Fibroblast of lung (primary cell): ENCODE data around the gene UNCX. TPM values are rescaled to one million over a fixed set of nuclear protein-coding genes. Genes with fewer than 3 reads are reported as not detected.
A peak's percentile ranks its signal among the peaks of the same experiment; 100 is the strongest.

Experiments used
- DNase-seq, 2 donors: peaks; one replicate each; pipeline versions ENCODE4 v3.0.0 to v3.0.0-alpha.2; 2010; ENCODE audit warnings: low read depth in 2 of 2
- H2AFZ ChIP-seq: 2 replicates; pipeline ENCODE4 v1.5.1; 2012; ENCODE audit warnings: low read length, control low read depth, inconsistent platforms
- H3K27ac ChIP-seq: 2 replicates; pipeline ENCODE4 v1.5.1; 2011; ENCODE audit warnings: low read length, control low read depth; ENCODE audit not compliant: insufficient read depth
- H3K27me3 ChIP-seq: 2 replicates; pipeline ENCODE4 v1.5.1; 2011; ENCODE audit warnings: mild to moderate bottlenecking, low read length; ENCODE audit not compliant: control insufficient read depth, insufficient read depth
- H3K36me3 ChIP-seq: 2 replicates; pipeline ENCODE4 v1.5.1; 2011; ENCODE audit warnings: low read length; ENCODE audit not compliant: control insufficient read depth, insufficient read depth
- H3K4me1 ChIP-seq: 2 replicates; pipeline ENCODE4 v1.5.1; 2011; ENCODE audit warnings: low read length; ENCODE audit not compliant: control insufficient read depth, insufficient read depth; ENCODE audit errors: extremely low read depth
- H3K4me2 ChIP-seq: 2 replicates; pipeline ENCODE4 v1.5.1; 2011; ENCODE audit warnings: low read length, control low read depth; ENCODE audit not compliant: insufficient read depth; ENCODE audit errors: extremely low read depth
- H3K4me3 ChIP-seq, 4 experiments: fragments of 200-600 bp in 1 of 4; sonication (generic) in 1 of 4; replicated peaks in 1 of 4; 2 replicates each; pipeline ENCODE4 v1.5.1; 2011 to 2016; ENCODE audit warnings: low read length in 4 of 4, low read depth in 3 of 4, mild to moderate bottlenecking in 3 of 4, control low read depth in 2 of 4, inconsistent platforms in 1 of 4, mixed read lengths in 1 of 4; ENCODE audit not compliant: insufficient read depth in 1 of 4; ENCODE audit errors: control extremely low read depth in 1 of 4
- H3K79me2 ChIP-seq: 2 replicates; pipeline ENCODE4 v1.5.1; 2012; ENCODE audit warnings: mild to moderate bottlenecking, low read length, inconsistent platforms; ENCODE audit not compliant: control insufficient read depth, insufficient read depth
- H3K9ac ChIP-seq: 2 replicates; pipeline ENCODE4 v1.5.1; 2011; ENCODE audit warnings: mild to moderate bottlenecking, low read length, control low read depth; ENCODE audit not compliant: insufficient read depth
- H3K9me3 ChIP-seq: 2 replicates; pipeline ENCODE4 v1.5.1; 2012; ENCODE audit warnings: low read depth, low read length; ENCODE audit not compliant: control insufficient read depth, insufficient read depth
- H4K20me1 ChIP-seq: 2 replicates; pipeline ENCODE4 v1.5.1; 2011; ENCODE audit warnings: low read length; ENCODE audit not compliant: control insufficient read depth, insufficient read depth; ENCODE audit errors: extremely low read depth
- CTCF ChIP-seq, 2 donors: IDR thresholded peaks in 1 of 2; conservative IDR thresholded peaks in 1 of 2; 1 replicate in 1 of 2; 2 replicates in 1 of 2; pipeline ENCODE4 v1.5.1; 2011 to 2012; ENCODE audit warnings: low read length in 2 of 2, control low read depth in 1 of 2, inconsistent platforms in 1 of 2, low read depth in 1 of 2, mild to moderate bottlenecking in 1 of 2
- EZH2 ChIP-seq: IDR thresholded peaks from 2 replicates; pipeline ENCODE4 v1.5.1; 2012; ENCODE audit warnings: low read length, control low read depth, mild to moderate bottlenecking; ENCODE audit errors: missing control alignments
- polyA plus RNA-seq, 2 donors: library from polyadenylated mRNA; depleted of rRNA in 1 of 2; stranded (reverse) in 1 of 2; unstranded in 1 of 2; fragments of >200 nt; gene quantifications; 2 replicates each; pipeline ENCODE4 v1.2.1, GENCODE V29; 2011 to 2012; ENCODE audit warnings: missing spikeins in 1 of 2
- total RNA-seq: library from RNA; depleted of rRNA; stranded (reverse); fragments of >200 nt; gene quantifications from 2 replicates; pipeline ENCODE4 v1.2.1, GENCODE V29; 2014

UNCX gene
- total and polyA plus RNA-seq, 2 donors (not counting 1 experiment from before 2014, with no cell fraction given): not detected

DNA sequence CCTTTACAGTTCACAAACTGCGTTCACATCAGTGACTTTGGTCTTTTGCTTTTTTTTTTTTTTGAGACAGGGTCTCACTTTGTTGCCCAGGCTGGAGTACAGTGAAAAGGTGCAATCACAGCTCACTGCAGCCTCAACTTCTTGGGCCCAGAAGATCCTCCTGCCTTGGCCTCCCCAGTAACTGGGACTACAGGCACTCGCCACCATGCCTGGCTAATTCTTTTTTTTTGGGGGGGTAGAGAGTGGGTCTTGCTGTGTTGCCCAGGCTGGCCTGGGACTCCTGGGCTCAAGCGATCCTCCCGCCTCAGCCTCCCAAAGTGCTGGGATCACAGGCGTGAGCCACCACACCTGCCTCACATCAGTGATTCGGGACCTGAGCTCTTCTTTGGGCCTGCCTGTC, 35.7 kb upstream of the UNCX start:
- Histone ChIP-seq H3K9me3 (no peaks in the 10 kb centered on the region), H3K4me1 (peaks cover 3% of the 10 kb centered on the region), H4K20me1 (no peaks in the 10 kb centered on the region), H3K9ac (no peak overlapping the region), H3K4me3 (no peak overlapping the region), H3K36me3 (no peaks in the 10 kb centered on the region), H2AFZ (no peak overlapping the region), H3K4me2 (no peak overlapping the region), H3K79me2 (no peaks in the 10 kb centered on the region), H3K27me3 (peaks cover 4% of the 10 kb centered on the region), H3K27ac (no peak overlapping the region)
- DNase-seq: no peak
- no peak for TF ChIP-seq EZH2
- no peak for TF ChIP-seq CTCF (conservative IDR thresholded peaks at IDR 0.05 in 1 of 2, IDR thresholded peaks at IDR 0.05 in 1 of 2; ENCODE audit: low read depth in 1 of 2, low read length in 2 of 2)

DNA sequence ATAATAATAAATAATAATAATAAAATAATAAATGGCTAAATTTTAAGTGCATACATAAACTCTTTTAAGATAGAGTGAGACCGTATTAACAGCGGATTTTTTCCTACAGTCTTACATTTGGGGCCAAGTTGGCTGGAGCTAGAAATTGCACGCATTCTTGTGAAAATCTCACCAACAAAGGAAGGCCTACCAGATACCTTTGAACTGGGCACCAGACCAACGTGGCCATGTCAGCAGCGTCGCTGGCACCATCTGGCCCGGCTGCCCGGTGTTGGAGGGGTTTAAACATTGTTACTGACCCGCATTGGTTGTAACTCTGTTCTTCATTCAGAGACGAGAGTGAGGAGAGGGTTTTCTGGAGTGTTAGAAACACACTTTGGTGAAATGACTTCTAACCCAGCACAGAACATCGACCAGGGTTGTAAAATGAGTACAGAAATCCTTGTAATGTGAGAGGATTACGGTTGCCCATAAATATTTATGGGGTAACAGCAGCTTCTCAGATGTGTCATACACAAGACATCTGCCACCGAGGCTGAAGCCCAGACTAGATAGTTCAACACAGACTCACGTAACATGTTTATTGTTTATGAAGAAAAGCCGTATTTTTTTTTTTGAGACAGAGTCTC, 34.6 kb upstream of the UNCX start:
- DNase-seq: peak; percentile 78 to 79
- H3K27ac ChIP-seq: peak overlapping the region; percentile 42
- H4K20me1 ChIP-seq: no peaks in the 10 kb centered on the region
- TF ChIP-seq EZH2: no peak
- no peak for TF ChIP-seq CTCF (conservative IDR thresholded peaks at IDR 0.05 in 1 of 2, IDR thresholded peaks at IDR 0.05 in 1 of 2; ENCODE audit: low read depth in 1 of 2, low read length in 2 of 2)
- H3K4me3 ChIP-seq: no peak overlapping the region
- peaks cover 4% of the 10 kb centered on the region for H3K27me3 ChIP-seq
- H3K9me3 ChIP-seq: no peaks in the 10 kb centered on the region
- no peaks in the 10 kb centered on the region for H3K4me1 ChIP-seq
- H3K79me2 ChIP-seq: no peaks in the 10 kb centered on the region
- no peak overlapping the region for H3K9ac ChIP-seq
- no peaks in the 10 kb centered on the region for H3K36me3 ChIP-seq
- no peak overlapping the region for H2AFZ ChIP-seq
- peak overlapping the region; percentile 69 for H3K4me2 ChIP-seq

GRCh38 chr7:1200045-1200444, 32.6 kb upstream of the UNCX start:
- H4K20me1 ChIP-seq: no peaks in the 10 kb centered on the region
- H3K27me3 ChIP-seq: peaks cover 7% of the 10 kb centered on the region
- no peak overlapping the region for H3K4me2 ChIP-seq
- H3K27ac ChIP-seq: no peak overlapping the region
- H3K9ac ChIP-seq: no peak overlapping the region
- H2AFZ ChIP-seq: no peak overlapping the region
- TF ChIP-seq EZH2 (no peak), CTCF (conservative IDR thresholded peaks at IDR 0.05 in 1 of 2, IDR thresholded peaks at IDR 0.05 in 1 of 2; ENCODE audit: low read depth in 1 of 2, low read length in 2 of 2) (no peak)
- H3K4me1 ChIP-seq: no peaks in the 10 kb centered on the region
- H3K36me3 ChIP-seq: no peaks in the 10 kb centered on the region
- DNase-seq: peak; percentile 22 to 45
- no peaks in the 10 kb centered on the region for H3K79me2 ChIP-seq
- H3K9me3 ChIP-seq: no peaks in the 10 kb centered on the region
- H3K4me3 ChIP-seq: no peak overlapping the region
